GM18520 (cell line): Measurements from ENCODE around the gene UNC93B1.

Experiments used
- ATAC-seq: cut with Tn5 transposase; IDR thresholded peaks from one replicate; pipeline ENCODE4 v1.9.1; 2021; ENCODE audit not compliant: unreplicated experiment

UNC93B1 gene

DNA sequence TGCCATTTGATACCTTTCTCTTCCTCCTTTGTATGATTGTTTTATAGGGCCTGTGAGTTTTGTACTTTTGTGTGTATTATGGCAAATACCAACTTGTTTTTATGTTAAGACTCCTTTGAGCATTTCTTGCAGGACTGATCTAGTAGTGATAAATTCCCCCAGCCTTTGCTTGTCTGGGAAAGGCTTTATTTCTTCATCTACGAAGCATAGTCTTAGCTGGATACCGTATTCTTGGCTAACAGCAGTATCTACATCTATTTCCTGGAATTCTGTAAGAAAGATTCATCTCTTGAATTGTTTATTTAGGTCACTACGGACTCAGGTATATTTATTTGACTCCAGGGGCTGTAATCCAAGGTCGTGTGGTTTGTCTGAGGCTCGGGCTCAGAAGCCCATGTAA, 20.6 kb upstream of the UNC93B1 start:
- ATAC-seq = no peak

DNA sequence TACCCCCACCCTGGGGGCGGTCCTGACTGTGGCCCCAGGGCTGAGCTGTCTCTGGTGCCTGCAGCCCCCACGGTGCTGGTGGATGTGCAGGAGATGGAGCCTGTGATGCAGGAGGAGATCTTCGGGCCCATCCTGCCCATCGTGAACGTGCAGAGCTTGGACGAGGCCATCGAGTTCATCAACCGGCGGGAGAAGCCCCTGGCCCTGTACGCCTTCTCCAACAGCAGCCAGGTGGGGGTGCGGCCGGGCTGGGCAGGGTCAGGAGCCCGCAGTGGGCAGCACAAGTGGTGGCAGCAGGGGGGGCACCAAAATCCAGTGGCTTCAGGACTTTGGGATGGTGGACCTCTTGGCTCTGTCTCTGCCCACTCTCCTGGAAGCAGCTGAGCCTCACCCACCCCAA, 18.6 kb upstream of the UNC93B1 start:
- ATAC-seq = no peak

DNA sequence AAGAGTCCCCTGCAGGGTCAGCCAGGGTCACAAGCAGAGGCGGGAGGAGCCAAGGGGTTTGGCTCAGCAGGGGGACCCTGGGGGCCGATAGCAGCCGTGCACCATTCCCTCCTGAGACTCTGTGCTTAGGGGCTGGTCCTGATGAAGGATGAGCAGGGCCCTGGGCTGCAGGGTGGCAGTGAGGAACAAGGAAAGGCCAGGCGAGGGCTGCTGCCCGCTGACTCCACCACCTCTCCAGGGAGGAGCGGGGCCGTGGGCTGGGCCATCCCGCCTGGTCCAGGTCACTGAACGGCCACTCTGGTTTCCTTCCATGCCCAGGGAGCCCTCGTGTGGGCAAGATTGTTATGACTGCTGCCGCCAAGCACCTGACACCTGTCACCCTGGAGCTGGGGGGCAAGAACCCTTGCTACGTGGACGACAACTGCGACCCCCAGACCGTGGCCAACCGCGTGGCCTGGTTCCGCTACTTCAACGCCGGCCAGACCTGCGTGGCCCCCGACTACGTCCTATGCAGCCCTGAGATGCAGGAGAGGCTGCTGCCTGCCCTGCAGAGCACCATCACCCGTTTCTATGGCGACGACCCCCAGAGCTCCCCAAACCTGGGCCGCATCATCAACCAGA, 17.4 kb upstream of the UNC93B1 start:
- no peak for ATAC-seq

DNA sequence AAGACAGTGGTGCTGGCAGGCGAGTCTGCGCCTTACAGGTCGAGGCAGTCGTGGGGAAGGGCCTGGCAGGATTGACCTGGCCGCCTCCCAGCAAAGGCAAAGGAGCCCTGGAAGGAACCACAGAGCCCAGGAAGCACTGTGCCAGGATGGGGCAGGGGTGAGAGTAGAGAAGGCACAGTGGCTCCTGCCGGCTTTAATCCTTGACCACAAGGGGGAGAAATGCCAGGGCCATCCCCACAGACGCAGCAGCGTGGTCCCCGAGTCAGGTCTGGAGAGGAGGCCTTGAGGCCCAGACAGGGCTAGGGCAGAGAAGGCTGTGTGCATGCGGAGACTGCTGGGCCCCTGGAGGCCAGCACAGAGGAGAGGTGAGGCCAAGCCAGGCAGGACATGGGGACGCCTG, 16.7 kb upstream of the UNC93B1 start:
- no peak for ATAC-seq

DNA sequence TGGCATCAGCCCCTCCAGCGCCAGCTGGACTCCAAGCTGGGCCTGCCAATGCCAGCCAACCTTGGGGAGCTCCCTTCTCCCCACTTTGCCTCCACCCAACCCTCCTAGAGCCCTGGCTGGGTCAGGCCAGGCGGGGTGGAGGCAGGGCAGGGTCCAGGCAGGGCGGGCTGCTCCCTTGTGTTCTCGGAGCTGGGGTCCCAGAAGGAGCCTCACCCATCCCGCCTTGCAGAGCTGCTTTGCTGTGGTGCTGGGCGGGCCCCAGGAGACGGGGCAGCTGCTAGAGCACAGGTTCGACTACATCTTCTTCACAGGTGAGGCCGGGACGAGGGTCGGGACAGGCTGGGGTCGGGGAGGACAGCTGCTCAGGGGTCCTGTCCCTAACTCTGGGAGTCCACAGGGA, 15.6 kb upstream of the UNC93B1 start:
- ATAC-seq = no peak

DNA sequence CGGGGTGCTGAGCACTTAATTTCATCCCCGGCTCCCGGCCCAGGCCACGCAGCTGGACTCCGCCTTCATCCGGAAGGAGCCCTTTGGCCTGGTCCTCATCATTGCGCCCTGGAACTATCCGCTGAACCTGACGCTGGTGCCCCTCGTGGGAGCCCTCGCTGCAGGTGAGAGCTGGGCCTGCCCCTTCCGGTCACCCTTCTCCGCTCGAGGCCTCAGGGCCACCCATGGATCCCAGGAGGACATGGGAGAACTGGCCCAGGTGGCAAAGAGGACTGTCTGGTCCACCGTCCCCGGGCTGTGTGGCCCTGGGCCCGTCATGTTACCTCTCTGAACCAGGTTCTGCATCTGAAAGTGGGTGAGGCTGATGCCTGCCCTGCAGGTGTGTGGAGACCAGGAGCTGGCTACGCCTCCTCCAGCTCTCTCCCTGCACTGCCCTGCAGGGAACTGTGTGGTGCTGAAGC, 14.9 kb upstream of the UNC93B1 start:
- ATAC-seq = no peak

DNA sequence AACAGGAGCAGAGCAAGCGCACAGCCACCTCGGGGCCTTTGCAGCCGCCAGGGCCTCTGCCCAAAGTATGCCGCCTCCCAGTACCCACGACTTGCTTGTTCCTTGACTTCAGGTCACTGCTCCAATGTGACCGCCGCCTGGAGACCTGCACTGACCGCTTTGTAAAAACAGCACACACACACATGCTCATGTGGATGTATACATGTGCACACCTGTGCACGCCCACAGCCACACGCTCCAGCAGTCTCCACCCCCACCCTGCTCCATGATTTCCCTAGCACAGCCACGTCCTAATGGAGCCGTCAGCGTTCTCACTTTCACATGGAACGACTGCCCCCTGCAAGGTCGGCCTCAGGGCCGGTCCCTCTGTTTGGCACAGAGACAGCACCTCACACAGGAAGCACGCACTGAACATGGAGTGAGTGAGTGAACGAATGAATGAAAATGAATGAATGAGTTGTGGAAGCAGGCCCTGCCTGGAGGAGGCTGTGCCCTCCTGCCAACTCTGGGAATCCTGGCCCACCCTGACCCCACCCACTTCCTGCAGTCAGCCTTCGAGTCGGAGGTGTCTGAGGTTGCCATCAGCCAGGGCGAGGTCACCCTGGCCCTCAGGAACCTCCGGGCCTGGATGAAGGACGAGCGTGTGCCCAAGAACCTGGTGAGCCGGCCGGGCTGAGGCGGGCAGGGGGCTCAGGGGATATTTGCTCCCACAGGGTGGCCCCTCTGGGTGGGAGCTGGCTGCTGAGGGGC, 14.3 kb upstream of the UNC93B1 start:
- no peak for ATAC-seq

DNA sequence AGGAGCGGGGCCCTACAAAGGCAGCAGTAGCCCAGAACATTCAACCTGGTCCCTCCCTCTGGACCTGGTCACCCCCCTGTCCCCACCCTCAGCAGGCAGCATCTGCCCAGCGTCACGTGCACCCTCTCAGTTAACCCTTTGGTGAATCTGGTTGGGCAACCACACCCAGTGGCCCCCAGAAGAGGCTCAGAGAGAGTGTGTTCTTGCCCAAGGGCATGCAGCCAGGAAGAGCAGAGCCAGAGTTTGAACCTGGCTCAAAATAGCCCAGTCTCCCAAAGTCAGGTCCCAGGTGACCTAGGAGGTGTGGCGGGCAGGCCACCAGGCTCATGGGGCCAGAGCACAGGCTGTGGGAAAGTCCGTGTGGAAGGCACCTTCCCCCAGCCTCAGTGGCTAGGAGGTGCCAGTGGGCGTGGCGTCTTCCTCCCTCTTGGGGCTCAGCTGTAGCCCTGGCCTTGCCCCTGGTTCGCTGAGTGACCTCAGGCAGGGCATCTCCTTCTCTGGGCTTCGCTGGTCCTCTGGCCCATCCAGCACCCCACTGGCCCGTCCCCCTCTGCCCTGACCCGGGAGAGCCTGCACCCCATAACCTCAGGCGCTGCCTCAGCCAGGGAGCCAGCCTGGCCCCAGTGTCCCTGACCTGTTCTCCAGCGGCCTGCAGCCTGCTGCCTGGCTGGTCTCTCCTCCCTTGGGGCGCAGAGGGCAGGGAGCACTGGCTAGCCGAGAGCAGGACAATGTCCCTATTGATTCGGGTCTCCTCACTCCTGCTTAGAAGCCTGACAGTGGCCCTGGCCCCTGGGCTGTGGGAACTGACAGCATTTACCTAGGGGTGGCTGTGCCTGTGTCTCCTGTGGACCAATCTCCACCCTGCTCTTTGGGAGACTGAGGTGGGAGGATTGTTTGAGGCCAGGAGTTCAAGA, 13.3 kb upstream of the UNC93B1 start:
- no peak for ATAC-seq

DNA sequence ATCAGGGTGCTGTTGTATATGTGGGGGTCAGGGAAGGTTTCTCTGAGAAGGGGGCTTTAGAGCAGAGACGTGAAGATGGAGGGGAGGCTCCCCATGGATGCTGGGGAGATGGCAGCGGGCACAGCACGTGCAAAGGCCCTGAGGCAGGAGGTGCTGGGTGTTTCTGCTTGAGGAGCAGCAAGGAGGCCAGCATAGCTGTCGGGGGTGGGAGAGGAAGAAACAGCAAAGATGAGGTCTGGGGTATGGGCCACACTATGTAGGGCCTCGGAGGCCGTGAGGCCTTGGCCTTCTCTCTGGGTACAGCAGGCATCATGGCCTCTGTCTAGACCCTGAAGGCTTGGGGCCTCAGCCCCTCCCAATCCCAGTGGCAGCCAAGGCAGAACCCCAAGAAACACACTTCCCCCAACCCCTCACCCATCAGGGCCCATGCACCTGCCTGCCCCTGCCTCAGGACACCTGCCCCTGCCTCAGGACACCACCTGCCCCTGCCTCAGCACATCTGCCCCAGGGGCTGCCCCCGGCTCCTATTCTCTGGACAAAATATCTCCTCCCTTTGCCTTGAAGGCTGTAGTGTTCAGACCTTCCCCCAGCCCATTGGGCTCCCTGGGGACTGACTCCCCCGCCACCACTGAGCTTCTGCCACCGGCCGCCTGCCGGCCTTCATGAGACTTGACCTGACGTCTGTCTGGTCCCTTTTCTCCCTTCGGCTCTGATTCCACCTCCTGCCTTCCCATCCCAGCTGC, 12.4 kb upstream of the UNC93B1 start:
- ATAC-seq = no peak

DNA sequence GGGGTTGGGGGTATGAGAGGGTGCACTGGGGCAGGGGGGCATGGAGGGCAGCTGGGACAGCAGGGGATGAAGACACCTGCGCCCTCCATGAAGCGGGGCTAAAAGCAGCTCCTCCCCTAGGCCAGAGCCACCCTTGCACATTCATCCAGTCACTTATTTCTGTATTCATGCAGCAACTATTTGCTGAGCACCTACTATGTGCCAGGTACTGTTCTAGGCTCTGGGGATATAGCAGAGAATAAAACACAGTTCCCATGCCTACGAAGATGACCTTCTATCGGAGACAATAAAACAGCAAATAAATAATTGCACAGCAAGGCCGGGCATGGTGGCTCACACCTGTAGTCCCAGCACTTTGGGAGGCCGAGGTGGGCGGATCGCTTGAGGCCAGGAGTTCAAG, 11.6 kb upstream of the UNC93B1 start:
- no peak for ATAC-seq

DNA sequence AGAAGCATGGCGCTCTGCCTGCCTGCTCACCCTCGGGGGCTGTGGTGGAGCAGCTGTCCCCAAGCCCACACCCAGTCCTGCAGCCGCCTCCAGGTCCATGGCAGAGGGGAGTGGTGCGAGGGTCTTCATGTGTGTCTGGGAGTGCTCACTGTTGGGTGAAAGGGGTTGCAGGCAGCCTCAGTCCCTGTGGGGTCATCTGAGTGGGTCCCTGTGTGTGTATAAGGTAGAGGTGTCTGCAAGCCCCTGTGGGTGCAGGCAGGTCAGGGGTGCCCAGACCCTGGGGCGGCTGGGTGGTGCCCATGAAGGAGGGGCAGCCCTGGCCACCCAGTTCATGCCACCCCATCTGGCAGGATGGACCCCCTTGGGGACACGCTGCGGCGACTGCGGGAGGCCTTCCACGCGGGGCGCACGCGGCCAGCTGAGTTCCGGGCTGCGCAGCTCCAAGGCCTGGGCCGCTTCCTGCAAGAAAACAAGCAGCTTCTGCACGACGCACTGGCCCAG, 11.1 kb upstream of the UNC93B1 start:
- no peak for ATAC-seq

DNA sequence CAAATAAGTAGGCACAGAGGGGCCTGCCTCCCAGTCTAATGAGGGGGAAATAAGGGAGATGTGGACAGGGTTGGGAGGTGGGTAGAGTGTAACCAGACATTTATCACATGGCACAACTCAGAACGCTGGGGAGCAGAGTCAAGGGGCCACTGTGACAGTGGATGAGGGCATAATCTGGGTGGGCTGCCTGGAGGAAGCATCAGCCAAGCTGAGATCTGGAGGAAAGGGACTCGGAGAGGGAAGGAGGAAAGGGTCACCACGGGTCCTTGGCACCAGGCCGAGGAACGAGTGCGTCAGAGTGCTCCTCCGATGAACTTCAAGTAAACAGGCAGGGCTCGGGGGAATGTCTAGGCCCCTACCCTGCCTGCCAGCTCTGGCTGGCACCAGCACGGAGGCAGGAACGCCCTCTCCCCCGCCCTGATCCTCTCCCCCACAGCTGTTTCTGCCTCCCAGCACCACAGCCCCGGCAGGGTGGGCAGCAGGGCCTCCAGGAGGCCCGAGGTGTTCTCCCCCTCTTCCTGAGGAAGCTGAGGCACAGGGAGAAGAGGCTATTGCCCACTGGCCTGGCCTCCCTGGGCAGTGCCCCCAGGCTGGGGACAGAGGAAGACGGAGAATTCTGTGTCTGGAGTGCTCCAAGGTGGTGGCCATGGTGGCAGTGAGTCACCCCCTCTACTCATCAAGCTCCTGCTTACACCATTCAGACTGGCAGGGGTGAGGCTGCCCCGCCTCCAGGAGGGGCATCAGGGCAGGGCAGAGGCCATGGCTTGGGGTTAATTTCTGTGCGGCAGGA, 10.5 kb upstream of the UNC93B1 start:
- ATAC-seq = no peak

DNA sequence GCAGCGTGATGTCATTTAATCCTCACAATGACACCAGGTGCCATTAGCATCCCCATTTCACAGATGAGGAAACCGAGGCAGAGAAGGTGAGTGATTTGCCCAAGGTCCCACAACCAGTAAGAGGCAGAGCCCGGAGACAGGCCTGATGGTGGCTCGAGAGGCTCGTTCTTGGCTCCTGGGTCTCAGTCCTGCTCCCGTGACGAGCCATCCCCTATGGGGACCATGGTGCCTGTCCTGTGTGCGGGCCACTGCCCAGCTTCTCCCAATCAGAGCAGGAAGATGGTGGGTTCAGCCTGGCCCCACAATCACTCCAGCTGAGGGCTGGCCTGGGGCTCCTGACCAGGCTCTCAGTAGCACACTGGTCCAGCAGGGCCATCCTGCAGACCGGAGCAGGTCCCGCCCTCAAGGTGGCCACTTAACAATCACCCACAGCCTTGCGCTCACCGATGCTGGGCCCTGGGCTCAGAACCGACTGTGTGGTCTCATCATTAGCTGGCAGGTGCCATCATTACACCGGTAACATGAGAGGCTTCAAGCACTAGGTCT, 9.8 kb upstream of the UNC93B1 start:
- ATAC-seq = no peak

DNA sequence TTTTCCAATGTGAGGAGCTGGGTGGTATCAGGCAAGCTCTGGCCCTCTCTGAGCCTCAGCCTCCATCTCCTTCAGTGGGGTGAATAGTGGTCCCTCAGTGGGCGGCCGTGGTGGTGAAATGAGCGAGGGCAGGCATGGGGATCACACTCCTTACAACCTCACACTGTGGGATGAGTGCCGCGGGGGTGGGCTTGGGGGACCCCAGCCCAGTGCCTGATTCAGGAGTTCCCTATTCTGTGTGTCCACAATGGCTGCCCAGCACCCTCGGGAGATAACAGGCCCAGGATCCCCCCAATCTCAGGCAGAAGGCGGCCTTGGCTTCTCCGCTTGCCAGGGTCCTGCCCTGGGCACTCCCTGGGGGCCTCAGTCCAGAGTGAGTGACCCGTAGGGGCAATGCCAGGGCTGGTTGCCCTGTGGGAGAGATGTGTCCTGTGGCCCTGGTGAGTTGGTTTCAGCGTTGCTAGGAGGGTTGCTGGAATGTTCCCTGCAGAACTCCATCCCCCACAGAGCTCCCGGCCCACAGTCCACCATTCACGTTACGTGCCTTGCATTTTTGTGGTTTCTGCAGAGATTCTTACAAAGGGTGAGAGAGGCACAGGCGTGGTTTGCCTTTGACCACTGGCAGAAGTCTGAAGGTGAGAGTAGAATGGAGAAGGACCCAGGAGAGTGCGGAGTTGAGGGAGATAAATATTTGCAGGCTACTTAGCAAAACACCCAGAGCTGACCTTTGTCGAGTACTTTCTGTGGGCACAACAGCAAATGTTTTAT, 9.1 kb upstream of the UNC93B1 start:
- no peak for ATAC-seq

DNA sequence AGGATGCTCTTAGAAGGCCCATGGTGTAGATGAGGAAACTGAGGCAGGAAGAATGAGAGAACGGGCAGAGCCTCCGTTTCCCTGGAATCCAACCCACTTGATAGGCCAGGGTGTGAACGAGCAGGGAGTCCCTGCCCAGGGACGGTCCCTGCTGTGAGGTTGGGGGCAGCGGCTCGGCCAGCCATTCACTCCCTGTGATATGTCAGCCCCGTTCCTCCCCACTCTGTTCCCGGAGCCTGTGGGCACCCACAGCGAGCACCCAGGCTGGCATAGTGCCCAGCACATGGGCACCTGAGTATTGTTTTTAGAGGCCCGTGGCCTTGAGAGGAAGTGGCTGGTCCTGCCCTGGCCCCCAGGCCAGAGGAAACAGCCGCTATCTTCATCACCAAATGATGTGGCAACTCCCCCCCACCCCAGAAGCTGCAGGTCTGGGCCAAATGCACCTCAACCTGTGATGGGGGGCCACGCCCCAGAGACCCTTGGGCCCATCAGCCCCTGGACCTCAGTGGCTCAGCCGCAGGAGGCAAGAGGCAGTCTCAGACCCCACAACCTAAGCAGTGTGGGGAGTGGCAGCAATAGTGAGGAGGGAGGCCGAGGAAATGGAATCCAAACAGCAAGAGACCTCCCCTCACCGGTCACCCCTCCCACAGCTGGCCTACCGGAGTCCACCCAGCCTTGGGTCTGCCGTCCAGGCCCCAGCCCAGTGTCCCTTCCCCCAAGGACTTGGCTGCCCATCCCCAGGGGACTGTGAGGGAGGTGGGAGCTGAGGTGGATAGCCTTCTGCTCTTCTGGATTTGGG, 8.3 kb upstream of the UNC93B1 start:
- no peak for ATAC-seq

DNA sequence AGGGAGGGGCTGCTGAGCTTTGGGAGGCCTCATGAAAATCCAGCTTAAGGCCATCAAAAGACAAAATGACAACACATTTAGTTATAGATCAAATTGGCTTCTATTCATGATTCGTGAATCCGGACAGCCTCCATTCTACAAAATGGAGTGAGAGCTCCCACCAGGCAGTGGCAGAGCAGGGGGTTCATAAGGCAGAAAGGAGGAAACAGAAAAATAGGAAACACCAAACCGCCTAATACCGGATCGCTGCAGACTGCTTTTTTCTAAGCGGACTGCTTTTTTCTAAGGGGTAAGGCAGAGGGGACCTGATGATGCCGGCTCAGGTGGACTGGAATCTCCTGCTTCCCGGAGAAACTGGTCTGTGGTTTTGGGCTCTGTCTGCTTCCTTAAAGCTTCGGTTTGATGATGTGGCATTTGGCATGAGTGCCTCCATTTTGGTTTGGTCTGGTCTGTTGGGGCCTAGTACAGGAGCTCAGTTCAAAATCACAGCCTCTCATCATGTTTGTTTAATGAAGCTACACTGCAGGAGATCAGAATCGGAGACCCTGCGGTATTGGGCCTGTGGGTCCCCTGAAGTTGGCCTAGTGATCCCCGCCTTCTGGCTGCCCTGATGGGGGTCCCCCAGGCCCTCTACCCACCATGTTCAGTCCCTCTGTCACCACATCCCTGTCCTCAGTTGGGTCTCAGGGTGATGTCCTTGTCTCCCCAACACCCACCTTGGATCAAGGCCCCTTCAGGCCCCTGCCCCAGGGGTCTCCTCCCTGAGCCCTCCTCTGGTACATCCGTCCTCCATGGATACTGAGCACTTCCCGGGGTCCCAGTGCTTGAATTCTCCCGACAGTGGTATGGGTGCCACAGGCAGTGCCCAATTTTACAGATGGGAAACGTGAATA, 7.4 kb upstream of the UNC93B1 start:
- ATAC-seq = no peak
